HL-60/S4 treated with retinoic acid at 250 ng/mL for 4 days and 3 days (cell line): Measurements from ENCODE around the gene EMC10.
"Not testable (repeated sequence)": the region's sequence is repeated elsewhere in the genome, so short reads cannot be mapped to it uniquely, and the experiment has no call there.

ENCODE experiments used
- in situ Hi-C: fragments of 300-500 bp; cut with MboI; formaldehyde crosslinking; loops from 2 replicates; pipeline ENCODE4 v1.7.0; 2022; ENCODE audit warnings: low sequenced_read_pairs

The EMC10 gene

GRCh38 chr19:50476224-50476906, at the start of gene EMC10, which contains the start of gene GARIN5A:
EMC10 (plus strand) TSS chr19:50476507; CDS start chr19:50476545, 38 bp downstream.
GARIN5A (minus strand) TSS chr19:50476848; CDS start chr19:50476388, 460 bp downstream.
- in situ Hi-C loops = loop anchor here (10.0 kb wide), 1 partner anchor 112 kb away; the partner anchor contains the start of gene NAPSA

DNA sequence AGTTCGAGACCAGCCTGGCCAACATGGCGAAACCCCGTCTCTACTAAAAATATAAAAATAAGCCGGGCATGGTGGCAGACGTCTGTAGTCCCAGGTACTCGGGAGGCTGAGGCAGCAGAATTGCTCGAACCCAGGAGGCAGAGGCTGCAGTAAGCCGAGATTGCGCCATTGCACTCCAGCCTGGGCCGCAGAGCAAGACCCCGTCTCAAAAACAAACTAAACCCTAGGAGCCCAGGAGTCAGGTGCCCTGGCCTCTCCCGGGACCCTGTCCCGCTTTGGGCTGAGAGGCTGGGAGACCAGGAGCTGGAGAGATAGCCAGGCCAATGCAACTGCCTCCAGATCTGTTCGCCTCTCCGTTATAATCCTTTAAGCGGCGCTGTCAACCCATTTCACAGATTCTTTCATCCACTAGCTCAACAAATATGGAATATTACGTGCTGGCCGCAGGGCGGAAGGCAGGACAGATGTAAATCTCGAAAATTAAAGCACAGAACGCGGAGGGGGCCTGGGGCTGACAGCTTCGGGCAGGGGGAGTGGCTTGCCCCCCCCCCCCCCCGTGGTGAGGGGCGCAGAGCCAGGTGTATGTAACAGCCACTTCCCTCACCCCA, 48.9 kb upstream of the EMC10 start:
- in situ Hi-C loops = no loop called here

GRCh38 chr19:50427997-50428425, 48.3 kb upstream of the EMC10 start:
- in situ Hi-C loops = no loop called here

DNA sequence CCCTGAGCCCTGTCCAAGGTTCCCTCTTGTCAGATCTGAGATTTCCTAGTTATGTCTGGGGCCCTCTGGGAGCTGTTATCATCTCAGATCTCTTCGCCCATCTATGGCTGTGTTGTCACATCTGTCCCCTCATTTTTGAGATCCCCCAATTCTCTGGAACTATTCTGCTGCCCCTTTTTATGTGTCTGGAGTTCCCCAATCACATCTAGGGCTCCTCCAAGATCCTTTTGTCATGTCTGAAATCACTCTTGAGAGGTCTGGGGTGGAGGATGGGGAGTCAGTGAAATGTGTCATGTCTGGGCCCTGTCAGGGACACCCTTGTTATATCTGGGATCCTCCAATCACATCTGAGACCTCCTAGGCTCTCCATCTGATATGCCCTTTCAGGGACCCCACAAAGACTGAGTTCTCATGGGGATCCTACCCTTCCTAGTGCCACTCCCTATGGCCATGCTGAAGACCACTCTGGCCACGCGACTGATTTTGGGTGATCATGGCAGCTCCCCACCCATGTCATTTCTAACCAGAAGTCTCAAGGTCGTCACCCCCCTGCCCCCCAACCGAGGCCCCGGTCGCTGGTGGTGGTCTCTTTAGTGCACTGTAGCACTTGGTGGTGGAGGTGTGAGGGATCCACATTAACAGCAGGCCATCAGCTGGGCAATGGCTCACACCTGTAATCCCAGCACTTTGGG, 47.4 kb upstream of the EMC10 start:
- in situ Hi-C loops = no loop called here

GRCh38 chr19:50430888-50431342, 45.4 kb upstream of the EMC10 start:
- in situ Hi-C loops = no loop called here

GRCh38 chr19:50431343-50432220, 44.7 kb upstream of the EMC10 start:
- in situ Hi-C loops = no loop called here

DNA sequence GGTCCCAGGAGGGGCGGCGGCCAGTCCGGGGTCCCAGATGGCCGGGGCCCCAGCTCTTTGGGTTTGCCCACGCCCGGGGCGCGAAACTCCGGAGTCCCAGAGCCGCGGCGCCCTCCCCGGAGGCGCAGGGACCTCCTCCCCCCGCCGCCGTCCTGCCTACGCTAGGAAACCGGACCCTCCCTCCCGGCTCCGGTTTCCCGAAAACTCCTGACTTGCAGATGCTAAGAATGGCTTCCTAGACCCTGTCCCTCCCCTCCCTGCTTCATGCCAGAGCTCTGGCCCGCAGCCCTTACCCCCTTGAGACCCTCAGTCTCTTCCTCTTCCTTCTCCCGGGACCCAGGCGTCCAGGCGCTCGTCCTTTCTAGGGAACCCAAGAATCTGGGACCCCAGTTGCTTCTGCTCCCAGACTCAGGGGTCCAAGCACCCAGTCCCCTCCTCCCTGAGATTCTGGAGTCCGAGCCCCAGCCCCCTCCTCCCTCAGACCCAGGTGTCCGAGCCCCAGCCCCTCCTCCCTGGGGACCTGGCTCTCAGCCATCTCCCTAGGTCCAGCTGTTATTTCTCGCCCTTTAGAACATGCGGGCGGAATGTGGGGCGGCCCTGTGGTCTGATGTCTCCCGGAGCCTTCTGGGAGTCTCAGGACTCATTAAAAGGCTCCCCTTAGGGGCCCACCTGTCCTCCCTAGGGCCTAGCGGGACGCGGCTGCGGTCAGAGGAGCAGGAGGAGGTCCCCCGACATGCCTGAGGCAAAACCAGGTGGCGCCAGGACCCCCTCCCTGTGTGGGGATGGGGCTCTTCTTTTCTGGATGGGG, 43.9 kb upstream of the EMC10 start, which contains the start of gene MYBPC2:
MYBPC2 (plus strand) TSS at position 672 of the 808 bp plus-strand sequence; CDS start at position 734, 62 bp downstream.
- in situ Hi-C loops = no loop called here

- in situ Hi-C loops = no loop called here
Measured at GRCh38 chr19:50433201-50434180, 42.8 kb upstream of the EMC10 start.

DNA sequence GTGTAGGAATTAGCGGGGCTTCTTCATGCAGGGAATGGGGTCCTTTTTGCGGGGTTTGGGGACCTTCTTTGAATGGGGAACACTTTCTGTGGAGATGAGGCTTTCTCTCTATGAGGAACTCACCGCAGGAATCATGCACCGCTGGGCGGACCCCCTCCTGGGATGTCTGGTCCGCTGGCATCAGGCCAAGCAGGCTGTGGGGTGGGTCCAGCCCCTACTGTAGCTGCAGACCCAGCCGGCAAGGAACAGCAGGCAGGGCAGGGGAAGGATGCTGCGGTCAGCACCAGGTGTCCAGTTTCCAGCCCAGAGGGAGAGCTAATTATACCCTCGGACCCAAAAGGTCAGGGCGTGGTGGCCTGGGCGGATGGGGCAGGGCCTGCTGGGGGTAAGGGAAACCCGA, 41.8 kb upstream of the EMC10 start:
- in situ Hi-C loops = no loop called here

GRCh38 chr19:50435221-50435620, 41.1 kb upstream of the EMC10 start:
- in situ Hi-C loops = no loop called here

GRCh38 chr19:50435627-50436026, 40.7 kb upstream of the EMC10 start:
- in situ Hi-C loops = no loop called here

DNA sequence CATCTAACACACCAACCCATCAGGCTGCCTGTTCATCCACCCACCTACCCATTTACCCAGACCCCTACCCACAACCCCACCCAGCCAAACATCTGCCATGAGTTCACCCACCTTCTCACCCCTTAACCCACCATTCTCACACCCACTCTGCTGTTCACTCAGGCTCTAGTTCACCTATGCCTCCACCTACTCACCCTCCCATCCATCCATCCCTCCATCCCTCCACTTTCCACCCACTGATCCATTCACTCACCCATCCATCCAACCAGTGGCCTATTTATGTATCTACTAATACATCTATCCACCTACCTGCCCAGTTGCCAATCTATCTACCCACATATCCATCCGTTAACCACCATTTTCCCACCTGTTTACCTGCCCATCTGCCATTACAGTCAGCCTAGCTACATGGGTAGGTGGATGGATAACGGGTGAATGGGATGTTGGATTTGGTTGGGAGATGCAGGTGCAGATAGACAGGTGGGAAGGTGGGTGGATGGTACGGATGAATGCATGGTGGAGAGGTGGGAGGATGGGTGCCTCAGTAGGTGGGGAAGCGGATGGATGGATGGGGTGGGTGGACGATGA, 38.4 kb upstream of the EMC10 start:
- in situ Hi-C loops = no loop called here

DNA sequence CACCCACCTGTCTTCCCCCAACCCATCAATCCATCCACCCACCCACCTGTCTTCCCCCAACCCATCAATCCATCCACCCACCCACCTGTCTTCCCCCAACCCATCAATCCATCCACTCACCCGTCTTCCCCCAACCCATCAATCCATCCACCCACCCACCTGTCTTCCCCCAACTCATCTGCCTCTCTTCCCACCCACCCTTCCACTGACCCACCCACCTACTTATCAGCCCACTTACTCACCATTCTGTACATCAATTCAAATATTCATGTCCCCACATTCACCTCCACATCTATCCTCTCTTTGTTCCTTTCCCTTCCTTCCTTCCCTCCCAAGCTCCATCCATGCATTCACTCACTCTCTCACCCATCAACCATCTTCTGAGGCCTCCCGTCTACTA, 37.2 kb upstream of the EMC10 start:
- in situ Hi-C loops = not testable (repeated sequence)

GRCh38 chr19:50444059-50444458, 32.2 kb upstream of the EMC10 start:
- in situ Hi-C loops = no loop called here

DNA sequence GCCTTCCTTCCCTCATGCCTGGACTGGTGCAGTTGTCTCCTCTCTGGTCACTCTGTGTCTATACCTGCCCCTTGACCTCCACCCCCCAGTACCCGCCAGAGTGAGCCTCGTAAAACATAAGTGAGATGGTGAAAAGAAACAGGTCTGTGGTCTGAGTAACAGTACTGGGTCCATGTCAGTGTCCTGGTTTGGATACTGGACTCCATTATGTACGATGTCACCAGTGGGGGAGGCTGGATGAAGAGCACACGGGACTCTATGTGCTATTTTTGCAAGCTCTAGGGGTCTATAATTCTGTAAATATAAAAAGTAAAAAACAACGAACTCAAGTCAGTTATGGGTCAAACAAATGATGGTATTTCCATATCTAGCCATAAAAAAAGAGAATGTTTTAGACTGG, 29.3 kb upstream of the EMC10 start:
- in situ Hi-C loops = no loop called here

DNA sequence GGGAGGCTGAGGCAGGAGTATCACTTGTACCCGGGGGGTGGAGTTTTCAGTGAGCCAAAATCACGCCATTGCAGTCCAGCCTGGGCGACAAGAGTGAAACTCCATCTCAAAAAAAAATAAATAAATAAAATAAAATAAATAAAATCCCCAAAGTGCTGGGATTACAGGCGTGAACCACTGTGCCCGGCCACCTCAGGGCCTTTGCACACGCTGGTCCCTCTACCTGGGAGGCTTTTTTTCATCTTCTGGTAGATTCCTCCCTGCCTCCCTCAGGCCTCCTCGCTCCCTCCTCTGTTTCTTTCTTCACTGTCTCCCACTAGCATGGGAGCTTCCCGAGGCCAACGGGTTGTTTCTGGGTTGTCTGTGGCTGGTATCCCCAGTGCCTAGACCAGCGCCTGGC, 28.6 kb upstream of the EMC10 start:
- in situ Hi-C loops = no loop called here

DNA sequence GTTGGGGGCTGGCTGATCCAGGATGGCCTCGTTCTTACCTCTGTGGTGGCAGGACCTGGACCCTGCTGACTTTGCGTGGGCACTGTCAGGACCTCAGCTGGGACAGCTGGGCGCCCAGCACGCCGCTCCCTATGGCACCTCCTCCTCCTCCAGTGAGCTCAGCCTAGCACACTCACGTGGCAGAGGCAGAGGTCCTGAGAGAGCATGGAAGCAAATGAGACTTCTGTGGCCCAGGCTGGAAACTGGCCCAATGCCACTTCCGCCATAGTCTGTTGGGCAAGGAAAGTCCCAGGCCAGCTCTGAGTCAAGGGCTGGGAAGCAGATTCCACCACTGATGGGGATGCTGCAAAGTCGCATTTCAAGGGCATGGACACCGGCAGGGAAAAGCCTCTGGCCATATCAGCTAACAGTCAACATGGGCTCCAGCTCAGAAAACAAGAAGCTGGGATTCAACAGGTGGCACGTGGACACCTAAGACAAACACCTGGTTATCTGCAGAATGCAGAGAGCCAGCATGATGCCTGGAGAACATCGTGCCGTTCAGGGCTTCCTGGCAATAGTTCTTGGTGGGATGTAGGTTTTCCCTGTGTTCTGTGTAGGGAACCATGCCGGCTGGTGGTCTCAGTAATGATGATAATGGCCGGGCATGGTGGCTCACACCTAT, 26.9 kb upstream of the EMC10 start:
- in situ Hi-C loops = no loop called here
